Limb (tissue), 2 donors: ENCODE results near the gene SHPK.

Experiments used
- DNase-seq, 2 donors: peaks; one replicate each; pipeline ENCODE4 v3.0.0-alpha.2; 2016; ENCODE audit errors: extremely low spot score in 2 of 2

The SHPK gene

DNA sequence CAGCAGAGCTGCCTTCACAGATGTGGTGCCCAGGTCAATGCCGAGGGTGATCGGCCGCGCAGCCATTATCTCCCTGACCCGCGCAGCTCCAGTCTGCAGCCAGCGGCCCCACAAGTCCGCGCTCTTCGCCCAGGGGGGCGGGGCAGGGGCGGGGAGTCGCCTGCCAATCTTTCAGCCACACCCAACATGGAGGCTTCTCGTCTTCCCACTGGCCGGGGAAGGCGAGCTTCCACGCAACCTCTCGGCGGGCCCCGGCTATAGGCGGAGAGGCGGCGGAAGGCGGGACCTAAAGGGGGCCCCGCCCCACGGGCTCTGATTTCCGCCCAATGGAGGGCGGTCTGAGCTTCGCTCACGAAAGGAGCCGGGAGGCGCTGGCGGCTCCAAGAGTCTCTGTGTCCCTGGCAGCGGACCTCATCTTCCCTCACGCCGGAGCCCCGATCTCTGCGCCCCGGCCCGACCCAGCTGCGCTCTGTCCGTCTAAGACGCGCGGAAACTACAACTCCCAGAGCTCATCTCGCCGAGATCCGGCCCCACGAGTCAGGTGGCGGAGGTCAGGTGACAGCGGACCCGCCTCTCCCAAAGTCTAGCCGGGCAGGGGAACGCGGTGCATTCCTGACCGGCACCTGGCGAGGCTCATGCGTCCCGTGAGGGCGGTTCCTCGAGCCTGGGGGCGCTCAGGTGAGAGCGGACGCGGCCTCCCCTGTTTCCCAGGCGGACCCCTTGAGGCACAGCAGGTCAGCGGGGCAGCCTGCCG is at the start of gene SHPK, which contains the start of gene CTNS:
SHPK (minus strand) TSS at position 97 of the 754 bp plus-strand sequence; CDS start at position 66, 31 bp downstream.
CTNS (plus strand) TSS at position 607 of the 754 bp plus-strand sequence. CDS start 3,447 bp downstream, outside the sequence.
- DNase-seq, result peak; percentile 96 to 98

DNA sequence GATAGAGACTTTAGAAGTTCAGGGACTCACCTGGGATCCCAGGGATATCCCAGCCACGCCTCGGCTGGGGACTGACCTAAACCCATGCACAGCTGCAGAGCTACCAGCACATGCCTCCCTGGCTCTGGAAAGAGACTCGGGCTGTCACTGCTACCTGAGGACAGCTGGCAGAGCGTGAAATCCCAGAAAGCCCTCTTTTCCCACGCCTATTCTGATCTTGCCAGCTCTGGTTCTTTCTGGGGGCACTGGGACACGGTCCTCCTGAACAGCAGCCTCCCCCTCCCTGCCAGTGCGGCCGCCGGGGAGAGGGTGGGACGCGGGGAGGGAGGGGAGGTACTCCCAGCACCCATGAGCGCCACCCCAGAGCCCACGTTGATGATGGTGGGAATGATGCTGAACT is 49.1 kb upstream of the SHPK start:
- DNase-seq, result no peak

- no peak for DNase-seq
These were observed 47.0 kb upstream of the SHPK start for GRCh38 chr17:3683054-3683511.

GRCh38 chr17:3682033-3682432 is 46.0 kb upstream of the SHPK start:
- DNase-seq, result no peak

DNA sequence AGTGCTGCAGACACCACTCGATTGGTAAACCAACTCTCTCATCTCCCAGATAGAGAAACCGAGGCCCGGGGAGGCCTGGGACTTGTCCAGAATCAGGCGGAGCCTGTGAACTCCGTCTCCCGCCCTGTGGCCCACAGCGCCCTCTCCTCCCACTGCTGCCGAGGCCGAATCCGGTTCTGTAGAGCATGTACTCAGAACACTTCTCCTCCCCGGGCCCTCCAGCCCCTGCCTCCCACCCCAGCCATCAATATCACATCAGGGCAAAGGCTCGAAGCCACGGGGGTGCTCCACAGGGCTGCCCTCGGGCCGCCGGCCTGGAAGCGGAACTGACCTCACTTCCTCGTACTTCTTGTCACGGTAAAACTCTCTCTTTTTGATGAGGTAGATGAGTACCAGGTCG is 45.5 kb upstream of the SHPK start:
- DNase-seq, result no peak

DNA sequence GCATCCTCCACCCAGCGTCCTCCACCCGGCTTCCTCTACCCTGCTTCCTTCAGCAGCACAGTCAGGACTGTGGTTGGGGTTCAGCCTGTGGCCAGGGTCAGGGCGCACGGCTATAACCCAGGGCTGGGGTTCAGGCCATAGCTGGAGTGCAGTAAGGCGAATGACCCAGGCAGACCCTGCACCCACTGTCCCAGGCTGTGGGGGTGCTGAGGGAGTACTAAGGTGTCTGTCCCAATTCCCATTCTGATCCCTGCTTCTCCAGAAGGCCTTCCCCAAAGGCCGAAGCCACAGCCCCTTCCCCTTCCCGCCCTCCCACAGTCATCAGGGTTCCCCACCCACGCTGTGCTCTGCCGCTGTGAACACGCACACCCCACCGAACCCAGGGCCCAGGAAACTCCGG is 45.0 kb upstream of the SHPK start:
- DNase-seq, result no peak

DNA sequence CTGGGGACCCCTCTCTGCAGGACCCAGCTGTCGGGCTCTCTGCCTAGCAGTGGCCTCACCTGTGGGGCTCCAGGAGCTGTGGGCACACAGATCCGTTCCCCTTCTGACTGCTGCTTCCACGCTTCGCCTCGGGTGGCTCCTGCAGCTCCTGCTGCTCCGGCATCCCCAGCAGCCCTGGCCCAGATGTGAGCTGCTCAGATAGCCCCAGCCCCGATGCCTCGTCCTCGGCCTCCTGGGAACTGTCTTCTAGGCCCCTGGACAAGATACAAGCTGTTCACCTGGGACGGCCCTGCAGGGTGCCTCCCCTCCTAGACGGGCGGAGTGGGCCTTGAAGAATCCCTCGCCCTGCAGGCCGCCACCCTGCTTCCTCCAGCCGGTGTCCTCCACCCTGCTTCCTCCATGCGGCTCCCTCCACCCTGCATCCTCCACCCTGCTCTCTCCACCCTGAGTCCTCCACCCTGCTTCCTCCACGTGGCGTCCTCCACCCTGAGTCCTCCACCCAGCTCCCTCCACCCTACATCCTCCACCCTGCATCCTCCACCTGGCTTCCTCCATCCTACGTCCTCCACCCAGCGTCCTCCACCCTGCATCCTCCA is 43.6 kb upstream of the SHPK start:
- DNase-seq, result no peak

- no peak for DNase-seq
These were observed 42.9 kb upstream of the SHPK start for GRCh38 chr17:3678821-3679530.

DNA sequence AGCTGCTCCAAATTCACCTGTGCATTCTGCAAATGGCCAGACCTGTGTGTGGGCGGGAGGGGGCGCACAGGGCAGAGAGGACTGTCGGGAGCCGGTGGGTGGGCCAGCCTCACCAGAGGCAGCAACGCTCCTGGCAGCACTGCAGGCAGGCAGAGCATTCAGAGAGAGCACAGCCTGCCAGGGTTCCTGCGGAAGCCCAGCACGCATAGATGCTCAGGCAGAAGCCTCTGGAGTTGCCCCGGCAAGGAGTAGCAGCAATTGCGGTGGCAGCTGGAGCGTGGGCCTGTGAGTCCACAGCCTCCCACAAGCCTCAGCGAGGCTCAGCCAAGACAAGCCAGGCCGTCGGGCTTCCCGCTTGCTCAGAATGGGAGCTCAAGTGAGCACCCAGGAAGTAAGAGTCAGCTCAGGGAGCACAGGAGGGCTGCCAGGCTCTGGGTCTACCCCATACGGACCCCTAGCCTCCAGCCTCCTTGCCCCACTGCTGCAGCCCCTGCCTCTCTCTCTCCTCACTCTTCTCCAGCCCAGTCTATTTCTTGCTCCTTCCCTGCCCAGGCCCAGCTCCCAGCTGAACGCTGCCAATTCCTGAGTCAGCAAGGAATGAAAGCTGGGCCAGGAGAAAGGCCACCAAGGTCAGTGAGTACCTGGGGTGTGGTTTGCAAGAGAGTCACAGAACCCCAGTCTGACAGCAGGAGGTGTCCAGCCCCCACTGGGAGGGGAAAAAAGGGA is 42.2 kb upstream of the SHPK start:
- no peak for DNase-seq

- no peak for DNase-seq
These were observed 39.8 kb upstream of the SHPK start for GRCh38 chr17:3675886-3676285.

DNA sequence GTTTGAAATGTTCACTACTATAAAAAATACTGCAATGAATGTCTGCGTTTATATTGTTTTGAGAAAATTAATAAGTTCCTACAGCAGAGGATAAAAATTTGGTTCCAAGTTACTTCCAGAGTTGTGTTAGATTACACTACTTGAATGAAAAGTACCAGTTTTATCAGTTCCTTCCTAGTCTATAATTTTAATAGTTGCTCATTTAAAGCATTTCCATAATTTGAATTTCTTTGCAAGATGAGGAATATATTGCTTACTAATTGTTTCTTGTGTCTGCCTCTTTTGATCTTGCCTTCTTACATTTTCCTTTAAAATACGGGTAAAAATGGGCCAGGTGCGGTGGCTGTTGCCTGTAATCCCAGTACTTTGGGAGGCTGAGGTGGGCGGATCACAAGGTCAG is 36.5 kb upstream of the SHPK start:
- no peak for DNase-seq

DNA sequence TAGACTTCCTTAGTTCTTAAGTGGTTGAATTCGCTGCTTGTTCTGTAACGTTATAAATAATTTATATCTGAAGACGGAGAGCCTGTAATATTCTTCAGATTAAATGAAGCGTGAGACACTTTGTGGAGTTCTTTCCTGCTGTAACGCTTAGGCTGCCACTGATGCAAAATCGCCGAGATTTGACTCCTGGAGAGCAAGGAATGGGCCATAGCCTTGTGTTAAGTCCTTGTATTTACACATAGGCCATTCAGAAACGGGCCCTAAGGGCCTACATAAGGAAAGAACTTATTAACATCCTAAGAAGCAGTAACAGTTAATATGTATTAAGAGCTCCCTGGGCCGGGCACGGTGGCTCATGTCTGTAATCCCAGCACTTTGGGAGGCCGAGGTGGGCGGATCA is 33.5 kb upstream of the SHPK start:
- no peak for DNase-seq

GRCh38 chr17:3669085-3669347 is 33.0 kb upstream of the SHPK start:
- DNase-seq, result no peak

- peak; percentile 98 to 100 for DNase-seq
These were observed 32.4 kb upstream of the SHPK start, which contains the start of the genes EMC6 and TAX1BP3 for GRCh38 chr17:3668279-3669084. EMC6 (plus strand) TSS chr17:3668812; CDS start chr17:3669147, 335 bp downstream. TAX1BP3 (minus strand) TSS chr17:3668578; CDS start chr17:3668526, 52 bp downstream.

- peak; percentile 83 to 93 for DNase-seq
These were observed 31.6 kb upstream of the SHPK start for GRCh38 chr17:3667366-3668278.

DNA sequence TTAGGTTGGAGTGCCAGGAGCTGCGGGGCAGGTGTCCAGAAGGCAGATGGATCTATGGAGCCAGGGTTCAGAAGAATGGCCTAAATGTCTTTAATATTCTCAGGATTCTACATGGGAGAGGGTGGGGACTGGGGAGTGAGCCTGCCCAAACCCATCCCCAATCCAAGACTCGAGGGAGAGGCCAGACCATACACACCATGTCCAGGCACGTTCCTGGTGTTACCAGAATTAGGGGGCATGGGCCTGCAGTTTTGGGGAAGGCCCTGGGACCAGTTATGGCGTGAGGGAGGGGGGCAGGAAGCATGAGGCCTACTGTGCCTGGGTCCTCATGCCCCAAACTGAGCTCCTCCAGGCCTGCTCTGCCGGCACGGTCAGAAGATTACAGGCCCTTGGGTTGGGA is 30.5 kb upstream of the SHPK start:
- DNase-seq, result no peak

DNA sequence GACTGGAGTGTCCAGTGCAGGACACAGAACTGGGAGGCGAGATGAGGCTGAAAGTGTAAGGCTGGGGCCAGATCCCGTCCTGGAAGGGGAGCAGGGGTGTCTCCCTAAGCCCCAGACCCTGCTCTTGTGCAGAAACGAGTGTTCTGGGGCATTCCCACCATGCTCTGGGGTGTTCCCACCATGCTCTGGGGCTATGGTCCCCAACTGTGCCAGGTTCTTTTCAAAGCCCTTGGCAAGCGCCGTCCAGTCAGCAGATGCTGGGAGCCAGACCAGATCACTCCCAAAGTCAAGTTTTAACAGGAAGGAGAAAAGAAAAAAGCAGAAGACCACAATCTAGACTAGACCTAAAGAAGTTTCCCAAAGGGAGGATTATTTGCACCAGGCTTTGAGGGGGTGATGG is 29.8 kb upstream of the SHPK start:
- no peak for DNase-seq

DNA sequence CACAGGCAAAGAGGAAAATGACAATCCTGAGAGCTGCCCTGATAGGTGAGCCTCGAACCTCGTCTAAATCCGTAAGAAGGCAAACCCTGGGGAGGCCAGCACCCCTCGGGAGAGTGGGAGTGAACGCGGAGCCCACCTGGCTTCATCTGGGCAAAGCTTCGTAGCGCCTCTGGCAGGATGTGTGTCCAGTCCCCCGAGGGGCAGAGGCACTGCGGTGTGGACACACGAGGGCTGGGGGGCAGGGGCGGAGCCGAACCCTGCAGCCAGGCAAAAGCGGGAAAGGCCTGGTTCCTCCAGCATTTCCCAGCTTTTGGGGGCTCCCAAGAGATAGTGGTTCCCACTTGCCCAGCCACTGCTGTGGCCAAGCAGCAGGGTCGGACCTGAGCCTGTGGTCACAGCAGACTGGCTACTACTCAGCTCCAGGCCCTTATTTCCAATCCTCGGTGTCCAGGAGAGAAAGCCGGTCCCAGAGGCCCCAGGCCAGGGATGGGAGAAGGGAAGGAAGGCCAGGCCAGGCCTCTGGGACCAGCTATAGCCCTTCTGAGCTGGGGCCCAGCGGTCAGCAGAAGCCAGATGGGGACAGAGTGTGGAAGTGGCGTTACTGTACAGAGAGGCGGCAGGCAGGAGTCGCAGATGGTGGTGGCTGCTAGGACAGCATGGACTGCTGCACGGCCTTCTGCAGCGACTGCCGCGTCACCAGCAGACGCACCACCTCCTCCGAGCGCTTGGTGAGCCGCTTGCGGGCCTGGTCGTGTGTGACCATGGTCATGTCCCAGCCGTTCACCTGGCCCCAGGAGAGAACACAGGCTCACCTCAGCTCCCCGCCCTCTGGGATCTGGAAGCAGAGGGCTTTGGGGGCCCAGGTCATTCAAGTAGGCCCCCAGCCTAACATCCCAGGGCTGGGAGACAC is 27.3 kb upstream of the SHPK start:
- DNase-seq, result no peak
